HEK293 (cell line): Measurements from ENCODE around the gene ATP13A4.

Experiments
- CTCF ChIA-PET: fragments of 350-600 bp; formaldehyde crosslinking; extraction: SDS; loops from one replicate; lab custom pipeline; 2021; ENCODE audit warnings: antibody characterized with exemption; lab: Yijun Ruan, JAX
- POLR2A ChIA-PET: fragments of 300-600 bp; formaldehyde crosslinking; extraction: SDS; loops from one replicate; lab custom pipeline; 2020; ENCODE audit warnings: antibody characterized with exemption, inconsistent platforms; lab: Yijun Ruan, JAX
- H3K27ac ChIP-seq: fragments of 200-500 bp; sonication (Bioruptor generic); 2 replicates; pipeline ENCODE4 v1.5.1; 2014; ENCODE audit warnings: low read depth, low read length, control low read depth, inconsistent platforms; ENCODE audit errors: extremely low read depth
- H3K36me3 ChIP-seq, 2 experiments: fragments of 200-500 bp in 1 of 2; sonication (Bioruptor generic) in 1 of 2; 1 replicate in 1 of 2; 2 replicates in 1 of 2; pipeline ENCODE4 v1.5.1; 2014 to 2017; ENCODE audit warnings: inconsistent platforms in 2 of 2, low read length in 2 of 2; ENCODE audit not compliant: control insufficient read depth in 2 of 2, insufficient read depth in 1 of 2
- H3K4me1 ChIP-seq: fragments of 200-500 bp; sonication (Bioruptor generic); 2 replicates; pipeline ENCODE4 v1.5.1; 2014; ENCODE audit warnings: mild to moderate bottlenecking, low read length, inconsistent platforms; ENCODE audit not compliant: control insufficient read depth, insufficient read depth
- H3K4me3 ChIP-seq: 2 replicates; pipeline ENCODE4 v1.5.1; 2011; ENCODE audit warnings: low read depth, mild to moderate bottlenecking, control low read depth, low read length, moderate library complexity
- H3K9me3 ChIP-seq: fragments of 200-500 bp; sonication (Bioruptor generic); 2 replicates; pipeline ENCODE4 v1.5.1; 2014; ENCODE audit warnings: low read depth, low read length, inconsistent platforms; ENCODE audit not compliant: control insufficient read depth, insufficient read depth
- GLIS2 ChIP-seq: fragments of 450-650 bp; formaldehyde crosslinking; IDR thresholded peaks from 2 replicates; pipeline ENCODE4 v1.5.1; 2016; ENCODE audit warnings: missing biosample characterization, missing genetic modification characterization
- KLF10 ChIP-seq: fragments of 450-650 bp; IDR thresholded peaks from 2 replicates; pipeline ENCODE4 v1.5.1; 2018; ENCODE audit warnings: missing biosample characterization, mild to moderate bottlenecking, missing genetic modification characterization
- SCRT1 ChIP-seq: fragments of 450-650 bp; formaldehyde crosslinking; IDR thresholded peaks from 2 replicates; pipeline ENCODE4 v1.5.1; 2016; ENCODE audit warnings: missing biosample characterization, missing genetic modification characterization, borderline replicate concordance
- SCRT2 ChIP-seq: fragments of 450-650 bp; formaldehyde crosslinking; IDR thresholded peaks from 2 replicates; pipeline ENCODE4 v1.5.1; 2016; ENCODE audit warnings: missing biosample characterization, missing genetic modification characterization
- SP2 ChIP-seq: fragments of 450-650 bp; formaldehyde crosslinking; IDR thresholded peaks from 2 replicates; pipeline ENCODE4 v1.5.1; 2016; ENCODE audit warnings: missing biosample characterization, missing genetic modification characterization
- ZNF112 ChIP-seq: fragments of 450-650 bp; formaldehyde crosslinking; IDR thresholded peaks from 2 replicates; pipeline ENCODE4 v1.5.0; 2017; ENCODE audit warnings: missing biosample characterization, missing genetic modification characterization
- ZNF202 ChIP-seq: fragments of 450-650 bp; formaldehyde crosslinking; IDR thresholded peaks from 2 replicates; pipeline ENCODE4 v1.5.1; 2016; ENCODE audit warnings: missing biosample characterization, missing genetic modification characterization, borderline replicate concordance
- ZNF274 ChIP-seq, 2 experiments: fragments of 200-500 bp in 1 of 2; fragments of 450-650 bp in 1 of 2; sonication (Bioruptor generic) in 1 of 2; formaldehyde crosslinking in 1 of 2; IDR thresholded peaks; 2 replicates each; pipeline versions ENCODE4 v1.5.1 to v1.6.1; 2014 to 2016; ENCODE audit warnings: borderline replicate concordance in 1 of 2, inconsistent platforms in 1 of 2, low read length in 1 of 2, missing biosample characterization in 1 of 2, missing genetic modification characterization in 1 of 2
- ZNF350 ChIP-seq: fragments of 450-650 bp; formaldehyde crosslinking; IDR thresholded peaks from 2 replicates; pipeline ENCODE4 v1.5.0; 2017; ENCODE audit warnings: missing biosample characterization, mild to moderate bottlenecking, missing genetic modification characterization
- ZNF362 ChIP-seq: fragments of 450-650 bp; formaldehyde crosslinking; IDR thresholded peaks from 2 replicates; pipeline ENCODE4 v1.5.1; 2016; ENCODE audit warnings: missing biosample characterization, missing genetic modification characterization
- ZNF394 ChIP-seq: fragments of 450-650 bp; formaldehyde crosslinking; IDR thresholded peaks from 2 replicates; pipeline ENCODE4 v1.5.1; 2016; ENCODE audit warnings: missing biosample characterization, missing genetic modification characterization, mild to moderate bottlenecking, moderate library complexity, borderline replicate concordance
- ZNF433 ChIP-seq: fragments of 450-650 bp; formaldehyde crosslinking; IDR thresholded peaks from 2 replicates; pipeline ENCODE4 v1.5.1; 2016; ENCODE audit warnings: missing biosample characterization, missing genetic modification characterization, low read depth
- ZNF530 ChIP-seq: fragments of 450-650 bp; formaldehyde crosslinking; IDR thresholded peaks from 2 replicates; pipeline ENCODE4 v1.5.1; 2016; ENCODE audit warnings: low read depth, missing biosample characterization, missing genetic modification characterization
- ZNF544 ChIP-seq: fragments of 450-650 bp; formaldehyde crosslinking; IDR thresholded peaks from 2 replicates; pipeline ENCODE4 v1.5.0; 2017; ENCODE audit warnings: missing biosample characterization, missing genetic modification characterization
- ZNF571 ChIP-seq: fragments of 450-650 bp; formaldehyde crosslinking; IDR thresholded peaks from 2 replicates; pipeline ENCODE4 v1.5.0; 2017; ENCODE audit warnings: missing biosample characterization, missing genetic modification characterization
- ZNF624 ChIP-seq: fragments of 450-650 bp; formaldehyde crosslinking; IDR thresholded peaks from 2 replicates; pipeline ENCODE4 v1.5.1; 2017; ENCODE audit warnings: missing biosample characterization, missing genetic modification characterization
- ZNF629 ChIP-seq: fragments of 450-650 bp; formaldehyde crosslinking; IDR thresholded peaks from 2 replicates; pipeline ENCODE4 v1.5.1; 2017; ENCODE audit warnings: missing biosample characterization, missing genetic modification characterization
- ZNF704 ChIP-seq: fragments of 450-650 bp; formaldehyde crosslinking; IDR thresholded peaks from 2 replicates; pipeline ENCODE4 v1.5.1; 2016; ENCODE audit warnings: missing biosample characterization, missing genetic modification characterization
- ZNF76 ChIP-seq: fragments of 450-650 bp; formaldehyde crosslinking; IDR thresholded peaks from 2 replicates; pipeline ENCODE4; 2016; ENCODE audit warnings: low read depth, missing biosample characterization, missing genetic modification characterization, borderline replicate concordance
- ZNF837 ChIP-seq: fragments of 450-650 bp; formaldehyde crosslinking; IDR thresholded peaks from 2 replicates; pipeline ENCODE4 v1.5.1; 2016; ENCODE audit warnings: missing biosample characterization, missing genetic modification characterization
- ZXDB ChIP-seq: fragments of 450-650 bp; formaldehyde crosslinking; IDR thresholded peaks from 2 replicates; pipeline ENCODE4 v1.5.1; 2016; ENCODE audit warnings: missing biosample characterization, missing genetic modification characterization
- TF ChIP-seq, protein P1 (sequence below): fragments of 450-650 bp; formaldehyde crosslinking; IDR thresholded peaks from 2 replicates; pipeline ENCODE4 v1.5.1; 2016; ENCODE audit warnings: missing biosample characterization, missing genetic modification characterization
- TF ChIP-seq, protein P2 (sequence below): fragments of 450-650 bp; formaldehyde crosslinking; conservative IDR thresholded peaks from 2 replicates; pipeline ENCODE4 v1.5.1; 2016; ENCODE audit warnings: low read depth, missing biosample characterization, missing genetic modification characterization
- TF ChIP-seq, protein P3 (sequence below): fragments of 450-650 bp; formaldehyde crosslinking; IDR thresholded peaks from 2 replicates; pipeline ENCODE4 v1.5.1; 2017; ENCODE audit warnings: missing biosample characterization, missing genetic modification characterization

ATP13A4 gene

GRCh38 chr3:193389335-193389734 is 165.4 kb downstream of the ATP13A4 start:
- ChIA-PET CTCF (no interaction called here), POLR2A (no interaction called here)
- Histone ChIP-seq H3K27ac (no peak overlapping the region), H3K4me1 (no peaks in the 10 kb centered on the region), H3K4me3 (no peak overlapping the region), H3K9me3 (no peaks in the 10 kb centered on the region), H3K36me3 (no peaks in the 10 kb centered on the region)
- TF ChIP-seq ZNF544 (no peak), SP2 (tag by site-specific recombination) (no peak), ZNF530 (no peak), ZNF704 (tag by site-specific recombination) (no peak), ZNF629 (no peak), ZXDB (no peak), KLF10 (tag by site-specific recombination) (no peak), ZNF433 (tag by site-specific recombination) (no peak), ZNF837 (no peak), ZNF571 (tag by site-specific recombination) (no peak), ZNF394 (tag by site-specific recombination) (no peak), GLIS2 (tag by site-specific recombination) (no peak), ZNF362 (tag by site-specific recombination) (no peak), SCRT1 (tag by site-specific recombination) (no peak)
- TF ChIP-seq, protein P1, sequence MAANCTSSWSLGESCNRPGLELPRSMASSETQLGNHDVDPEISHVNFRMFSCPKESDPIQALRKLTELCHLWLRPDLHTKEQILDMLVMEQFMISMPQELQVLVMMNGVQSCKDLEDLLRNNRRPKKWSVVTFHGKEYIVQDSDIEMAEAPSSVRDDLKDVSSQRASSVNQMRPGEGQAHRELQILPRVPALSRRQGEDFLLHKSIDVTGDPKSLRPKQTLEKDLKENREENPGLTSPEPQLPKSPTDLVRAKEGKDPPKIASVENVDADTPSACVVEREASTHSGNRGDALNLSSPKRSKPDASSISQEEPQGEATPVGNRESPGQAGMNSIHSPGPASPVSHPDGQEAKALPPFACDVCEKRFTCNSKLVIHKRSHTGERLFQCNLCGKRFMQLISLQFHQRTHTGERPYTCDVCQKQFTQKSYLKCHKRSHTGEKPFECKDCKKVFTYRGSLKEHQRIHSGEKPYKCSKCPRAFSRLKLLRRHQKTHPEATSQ (tag by site-specific recombination), result no peak

DNA sequence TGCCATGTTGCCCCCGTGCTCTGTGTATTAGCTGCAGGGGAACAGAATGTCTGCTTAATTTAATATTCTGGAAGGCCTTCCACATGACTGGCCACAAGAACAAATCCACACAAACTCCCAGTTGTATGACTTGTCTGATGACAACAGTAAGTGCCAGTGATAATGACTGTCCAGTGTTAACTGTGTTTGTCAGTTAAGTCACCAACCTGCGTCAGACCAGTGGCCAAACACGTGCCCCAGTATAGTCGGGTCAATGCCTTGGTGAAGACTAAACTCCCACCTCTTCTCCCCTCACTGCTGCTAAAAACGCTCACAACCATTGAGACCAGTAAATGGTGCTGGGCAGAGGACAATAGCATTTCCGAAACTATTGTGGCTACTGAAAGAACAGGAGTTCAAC is 166.3 kb downstream of the ATP13A4 start:
- no peaks in the 10 kb centered on the region for H3K9me3 ChIP-seq
- POLR2A ChIA-PET, result no interaction called here
- TF ChIP-seq ZNF624 (tag by site-specific recombination) (no peak), SCRT2 (tag by site-specific recombination) (0 out of 2 replicates have a peak, but pooled peaks have one; percentile 2)
- no peaks in the 10 kb centered on the region for H3K4me1 ChIP-seq
- CTCF ChIA-PET, result no interaction called here
- no peaks in the 10 kb centered on the region for H3K36me3 ChIP-seq
- no peak overlapping the region for H3K4me3 ChIP-seq
- H3K27ac ChIP-seq, result no peak overlapping the region

DNA sequence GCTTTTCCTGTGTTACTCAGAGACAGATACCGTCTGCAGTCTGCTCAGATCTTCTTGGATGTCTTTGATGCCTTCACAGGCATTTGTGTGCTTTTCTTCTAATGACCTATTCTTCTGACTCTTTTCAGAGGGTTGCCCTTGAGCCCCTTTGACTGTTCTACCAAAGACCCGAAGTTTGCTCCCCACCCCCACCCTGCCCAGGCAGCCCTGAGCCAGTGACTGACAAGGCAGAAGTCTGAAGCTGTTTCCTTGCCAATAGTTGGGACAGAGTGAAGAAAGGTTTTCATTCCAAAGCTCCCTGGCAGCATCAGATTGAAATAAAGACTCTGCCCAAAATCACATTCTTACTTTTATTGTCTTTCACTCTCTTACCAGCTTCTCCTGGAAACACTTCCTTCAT is 167.1 kb downstream of the ATP13A4 start:
- no peak overlapping the region for H3K27ac ChIP-seq
- H3K36me3 ChIP-seq, result no peaks in the 10 kb centered on the region
- no peaks in the 10 kb centered on the region for H3K9me3 ChIP-seq
- no peaks in the 10 kb centered on the region for H3K4me1 ChIP-seq
- POLR2A ChIA-PET, result no interaction called here
- no peak overlapping the region for H3K4me3 ChIP-seq
- CTCF ChIA-PET, result no interaction called here
- TF ChIP-seq, protein P2, sequence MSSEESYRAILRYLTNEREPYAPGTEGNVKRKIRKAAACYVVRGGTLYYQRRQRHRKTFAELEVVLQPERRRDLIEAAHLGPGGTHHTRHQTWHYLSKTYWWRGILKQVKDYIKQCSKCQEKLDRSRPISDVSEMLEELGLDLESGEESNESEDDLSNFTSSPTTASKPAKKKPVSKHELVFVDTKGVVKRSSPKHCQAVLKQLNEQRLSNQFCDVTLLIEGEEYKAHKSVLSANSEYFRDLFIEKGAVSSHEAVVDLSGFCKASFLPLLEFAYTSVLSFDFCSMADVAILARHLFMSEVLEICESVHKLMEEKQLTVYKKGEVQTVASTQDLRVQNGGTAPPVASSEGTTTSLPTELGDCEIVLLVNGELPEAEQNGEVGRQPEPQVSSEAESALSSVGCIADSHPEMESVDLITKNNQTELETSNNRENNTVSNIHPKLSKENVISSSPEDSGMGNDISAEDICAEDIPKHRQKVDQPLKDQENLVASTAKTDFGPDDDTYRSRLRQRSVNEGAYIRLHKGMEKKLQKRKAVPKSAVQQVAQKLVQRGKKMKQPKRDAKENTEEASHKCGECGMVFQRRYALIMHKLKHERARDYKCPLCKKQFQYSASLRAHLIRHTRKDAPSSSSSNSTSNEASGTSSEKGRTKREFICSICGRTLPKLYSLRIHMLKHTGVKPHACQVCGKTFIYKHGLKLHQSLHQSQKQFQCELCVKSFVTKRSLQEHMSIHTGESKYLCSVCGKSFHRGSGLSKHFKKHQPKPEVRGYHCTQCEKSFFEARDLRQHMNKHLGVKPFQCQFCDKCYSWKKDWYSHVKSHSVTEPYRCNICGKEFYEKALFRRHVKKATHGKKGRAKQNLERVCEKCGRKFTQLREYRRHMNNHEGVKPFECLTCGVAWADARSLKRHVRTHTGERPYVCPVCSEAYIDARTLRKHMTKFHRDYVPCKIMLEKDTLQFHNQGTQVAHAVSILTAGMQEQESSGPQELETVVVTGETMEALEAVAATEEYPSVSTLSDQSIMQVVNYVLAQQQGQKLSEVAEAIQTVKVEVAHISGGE (tag by site-specific recombination), result no peak
- TF ChIP-seq, protein P3, sequence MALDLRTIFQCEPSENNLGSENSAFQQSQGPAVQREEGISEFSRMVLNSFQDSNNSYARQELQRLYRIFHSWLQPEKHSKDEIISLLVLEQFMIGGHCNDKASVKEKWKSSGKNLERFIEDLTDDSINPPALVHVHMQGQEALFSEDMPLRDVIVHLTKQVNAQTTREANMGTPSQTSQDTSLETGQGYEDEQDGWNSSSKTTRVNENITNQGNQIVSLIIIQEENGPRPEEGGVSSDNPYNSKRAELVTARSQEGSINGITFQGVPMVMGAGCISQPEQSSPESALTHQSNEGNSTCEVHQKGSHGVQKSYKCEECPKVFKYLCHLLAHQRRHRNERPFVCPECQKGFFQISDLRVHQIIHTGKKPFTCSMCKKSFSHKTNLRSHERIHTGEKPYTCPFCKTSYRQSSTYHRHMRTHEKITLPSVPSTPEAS (tag by site-specific recombination), result no peak
- TF ChIP-seq ZNF202 (tag by site-specific recombination) (no peak), ZNF433 (tag by site-specific recombination) (no peak), ZNF274 (IDR thresholded peaks at IDR 0.05; ENCODE audit: low read length) (no peak), ZNF274 (tag by site-specific recombination; IDR thresholded peaks at IDR 0.05; ENCODE audit: borderline replicate concordance) (no peak), ZNF76 (tag by site-specific recombination) (no peak), ZNF112 (tag by site-specific recombination) (no peak), ZNF350 (tag by site-specific recombination) (no peak)
